Thoracic aorta (tissue), 2 donors: ENCODE data around the gene SELENOK. TPM values are rescaled to one million over a fixed set of nuclear protein-coding genes. Genes with fewer than 3 reads are reported as not detected.

Source experiments
- ATAC-seq: fragments of 150-250 bp; one replicate; pipeline ENCODE4 v1.8.0; 2017; ENCODE audit warnings: low read depth; ENCODE audit not compliant: insufficient number of reproducible peaks, low FRiP score
- DNase-seq: peaks from one replicate; pipeline ENCODE4 v3.0.0-alpha.2; 2020; ENCODE audit warnings: low spot score
- H3K27ac ChIP-seq, 2 donors: fragments of 200-600 bp; sonication (generic); 1 replicate in 1 of 2; 2 replicates in 1 of 2; pipeline ENCODE4 v1.5.1; 2016; ENCODE audit warnings: mild to moderate bottlenecking in 2 of 2, moderate library complexity in 2 of 2
- H3K27me3 ChIP-seq: fragments of 200-600 bp; sonication (generic); replicated peaks from 2 replicates; pipeline ENCODE4 v1.6.0; 2016; ENCODE audit warnings: mild to moderate bottlenecking; ENCODE audit not compliant: insufficient read depth
- H3K36me3 ChIP-seq: fragments of 200-600 bp; sonication (generic); one replicate; pipeline ENCODE4 v1.5.1; 2016
- H3K4me1 ChIP-seq, 2 donors: fragments of 200-600 bp; sonication (generic); 1 replicate in 1 of 2; 2 replicates in 1 of 2; pipeline versions ENCODE4 v1.5.1 to v1.6.0; 2016; ENCODE audit warnings: low read depth in 2 of 2, mild to moderate bottlenecking in 1 of 2; ENCODE audit not compliant: control insufficient read depth in 1 of 2
- H3K4me3 ChIP-seq: fragments of 200-600 bp; sonication (generic); 2 replicates; pipeline ENCODE4 v1.5.1; 2016; ENCODE audit warnings: mild to moderate bottlenecking
- H3K9me3 ChIP-seq: fragments of 200-600 bp; sonication (generic); 2 replicates; pipeline ENCODE4 v1.5.1; 2016
- total RNA-seq, 2 donors: library from RNA; depleted of rRNA; stranded (reverse); fragments of >200 nt; gene quantifications; one replicate each; pipeline versions ENCODE4 v1.1.0 to v1.2.3, GENCODE V29; 2016
- TF ChIP-seq, protein P1 (sequence below): fragments of 200-600 bp; sonication (generic); IDR thresholded peaks from one replicate; pipeline ENCODE4 v1.5.1; 2019; ENCODE audit warnings: antibody characterized with exemption

Gene SELENOK
- total RNA-seq, 2 donors from 2014 or later: 22.6 to 36.8 TPM

- ATAC-seq (no peak), DNase-seq (no peak)
- Histone ChIP-seq H3K9me3 (no peaks in the 10 kb centered on the region), H3K27me3 (no peaks in the 10 kb centered on the region), H3K4me1 (peaks cover 10 to 22% of the 10 kb centered on the region in 2 donors), H3K4me3 (no peak overlapping the region), H3K36me3 (peaks cover 11% of the 10 kb centered on the region), H3K27ac (no peak overlapping the region)
- TF ChIP-seq, protein P1, sequence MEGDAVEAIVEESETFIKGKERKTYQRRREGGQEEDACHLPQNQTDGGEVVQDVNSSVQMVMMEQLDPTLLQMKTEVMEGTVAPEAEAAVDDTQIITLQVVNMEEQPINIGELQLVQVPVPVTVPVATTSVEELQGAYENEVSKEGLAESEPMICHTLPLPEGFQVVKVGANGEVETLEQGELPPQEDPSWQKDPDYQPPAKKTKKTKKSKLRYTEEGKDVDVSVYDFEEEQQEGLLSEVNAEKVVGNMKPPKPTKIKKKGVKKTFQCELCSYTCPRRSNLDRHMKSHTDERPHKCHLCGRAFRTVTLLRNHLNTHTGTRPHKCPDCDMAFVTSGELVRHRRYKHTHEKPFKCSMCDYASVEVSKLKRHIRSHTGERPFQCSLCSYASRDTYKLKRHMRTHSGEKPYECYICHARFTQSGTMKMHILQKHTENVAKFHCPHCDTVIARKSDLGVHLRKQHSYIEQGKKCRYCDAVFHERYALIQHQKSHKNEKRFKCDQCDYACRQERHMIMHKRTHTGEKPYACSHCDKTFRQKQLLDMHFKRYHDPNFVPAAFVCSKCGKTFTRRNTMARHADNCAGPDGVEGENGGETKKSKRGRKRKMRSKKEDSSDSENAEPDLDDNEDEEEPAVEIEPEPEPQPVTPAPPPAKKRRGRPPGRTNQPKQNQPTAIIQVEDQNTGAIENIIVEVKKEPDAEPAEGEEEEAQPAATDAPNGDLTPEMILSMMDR: no peak
These were observed 7.0 kb downstream of the SELENOK start for GRCh38 chr3:53884623-53885022.

DNA sequence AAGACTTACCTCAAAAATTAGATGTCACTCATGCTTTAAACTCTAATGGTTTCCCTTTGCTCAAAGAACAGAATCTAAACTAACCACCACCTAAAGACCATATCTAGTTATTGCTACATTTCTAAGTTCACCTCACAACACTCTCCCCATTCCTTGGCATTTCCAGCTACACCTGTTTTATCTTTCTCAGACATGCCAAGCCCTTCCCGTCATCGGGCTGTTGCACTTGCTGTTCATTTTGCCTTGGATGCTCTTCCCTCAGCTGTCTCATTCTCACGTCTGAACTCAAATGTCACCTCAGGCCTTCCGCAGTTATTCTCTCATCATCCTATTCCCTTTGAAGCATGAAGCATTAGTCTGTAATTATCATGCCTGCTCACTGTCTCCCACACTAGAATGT, 8.7 kb downstream of the SELENOK start:
- Histone ChIP-seq H3K4me1 (peaks cover 10 to 13% of the 10 kb centered on the region in 2 donors), H3K27me3 (no peaks in the 10 kb centered on the region), H3K4me3 (no peak overlapping the region), H3K27ac (peak overlapping the region in 1 of 2 donors; percentile 50), H3K9me3 (no peaks in the 10 kb centered on the region), H3K36me3 (peaks cover 17% of the 10 kb centered on the region)
- TF ChIP-seq, protein P1: no peak
- no peak for DNase-seq
- no peak for ATAC-seq

GRCh38 chr3:53881691-53882593, 9.7 kb downstream of the SELENOK start, which contains the start of gene ACTR8:
ACTR8 (minus strand) TSS chr3:53882152; CDS start chr3:53882101, 51 bp downstream.
- H3K27ac ChIP-seq: peak within 1 kb of the TSS; percentile 76 to 88
- no peaks in the 10 kb centered on the region for H3K27me3 ChIP-seq
- peak within 1 kb of the TSS; percentile 98 for H3K4me3 ChIP-seq
- H3K9me3 ChIP-seq: no peaks in the 10 kb centered on the region
- TF ChIP-seq, protein P1: peak; percentile 35
- H3K4me1 ChIP-seq: peaks cover 10 to 13% of the 10 kb centered on the region in 2 donors
- DNase-seq: peak; percentile 47
- peak; percentile 45 for ATAC-seq
- peaks cover 26% of the 10 kb centered on the region for H3K36me3 ChIP-seq

- Histone ChIP-seq H3K9me3 (no peaks in the 10 kb centered on the region), H3K4me1 (peaks cover 10 to 13% of the 10 kb centered on the region in 2 donors), H3K27me3 (no peaks in the 10 kb centered on the region), H3K4me3 (peak overlapping the region; percentile 98), H3K36me3 (peaks cover 35% of the 10 kb centered on the region), H3K27ac (no peak overlapping the region)
- DNase-seq (no peak), ATAC-seq (no peak)
- TF ChIP-seq, protein P1: no peak
These were observed 11.0 kb downstream of the SELENOK start for GRCh38 chr3:53880396-53881345.
